Stimulated activated CD8-positive, alpha-beta memory T cell treated with anti-CD3 and anti-CD28 coated beads, Interleukin-12 subunit alpha, Interleukin-12 subunit beta, amount 100 ng/mL, for 4 hours (primary cell): Measurements from ENCODE around the gene HECTD2.
"Not testable (repeated sequence)": the region's sequence is repeated elsewhere in the genome, so short reads cannot be mapped to it uniquely, and the experiment has no call there.

Source experiments
- DNase-seq: peaks from one replicate; pipeline ENCODE4 v3.0.0-alpha.2; 2020; ENCODE audit warnings: low read depth

HECTD2 gene

GRCh38 chr10:91537614-91538383 lies 127.7 kb downstream of the HECTD2 start:
- no peak for DNase-seq

GRCh38 chr10:91539930-91540329 lies 129.8 kb downstream of the HECTD2 start:
- DNase-seq = no peak

GRCh38 chr10:91540733-91541132 lies 130.6 kb downstream of the HECTD2 start:
- DNase-seq = no peak

GRCh38 chr10:91541481-91541880 lies 131.3 kb downstream of the HECTD2 start:
- DNase-seq = no peak

GRCh38 chr10:91545384-91545783 lies 135.2 kb downstream of the HECTD2 start:
- DNase-seq = no peak

- no peak for DNase-seq
These were observed 135.7 kb downstream of the HECTD2 start for GRCh38 chr10:91545838-91546237.

- DNase-seq = no peak
These were observed 139.1 kb downstream of the HECTD2 start for GRCh38 chr10:91549262-91549661.

- DNase-seq = no peak
These were observed 139.9 kb downstream of the HECTD2 start for GRCh38 chr10:91550021-91550420.

- DNase-seq = no peak
These were observed 141.7 kb downstream of the HECTD2 start for GRCh38 chr10:91551856-91552255.

- no peak for DNase-seq
These were observed 142.3 kb downstream of the HECTD2 start for GRCh38 chr10:91552274-91553095.

GRCh38 chr10:91555455-91555854 lies 145.3 kb downstream of the HECTD2 start:
- DNase-seq = no peak

GRCh38 chr10:91556691-91557566 lies 146.8 kb downstream of the HECTD2 start:
- DNase-seq = no peak

GRCh38 chr10:91557651-91558111 lies 147.5 kb downstream of the HECTD2 start:
- no peak for DNase-seq

- no peak for DNase-seq
These were observed 148.3 kb downstream of the HECTD2 start for GRCh38 chr10:91558473-91558872.

- no peak for DNase-seq
These were observed 149.0 kb downstream of the HECTD2 start for GRCh38 chr10:91559169-91559568.

GRCh38 chr10:91559750-91560149 lies 149.6 kb downstream of the HECTD2 start:
- DNase-seq = no peak

GRCh38 chr10:91560827-91561226 lies 150.7 kb downstream of the HECTD2 start:
- not testable (repeated sequence) for DNase-seq

GRCh38 chr10:91562839-91563581 lies 152.9 kb downstream of the HECTD2 start:
- no peak for DNase-seq

GRCh38 chr10:91564026-91564425 lies 153.9 kb downstream of the HECTD2 start:
- no peak for DNase-seq
